GM18520 (cell line): ENCODE data around the gene SLC26A1.

Experiments
- ATAC-seq: cut with Tn5 transposase; IDR thresholded peaks from one replicate; pipeline ENCODE4 v1.9.1; 2021; ENCODE audit not compliant: unreplicated experiment

SLC26A1 gene

DNA sequence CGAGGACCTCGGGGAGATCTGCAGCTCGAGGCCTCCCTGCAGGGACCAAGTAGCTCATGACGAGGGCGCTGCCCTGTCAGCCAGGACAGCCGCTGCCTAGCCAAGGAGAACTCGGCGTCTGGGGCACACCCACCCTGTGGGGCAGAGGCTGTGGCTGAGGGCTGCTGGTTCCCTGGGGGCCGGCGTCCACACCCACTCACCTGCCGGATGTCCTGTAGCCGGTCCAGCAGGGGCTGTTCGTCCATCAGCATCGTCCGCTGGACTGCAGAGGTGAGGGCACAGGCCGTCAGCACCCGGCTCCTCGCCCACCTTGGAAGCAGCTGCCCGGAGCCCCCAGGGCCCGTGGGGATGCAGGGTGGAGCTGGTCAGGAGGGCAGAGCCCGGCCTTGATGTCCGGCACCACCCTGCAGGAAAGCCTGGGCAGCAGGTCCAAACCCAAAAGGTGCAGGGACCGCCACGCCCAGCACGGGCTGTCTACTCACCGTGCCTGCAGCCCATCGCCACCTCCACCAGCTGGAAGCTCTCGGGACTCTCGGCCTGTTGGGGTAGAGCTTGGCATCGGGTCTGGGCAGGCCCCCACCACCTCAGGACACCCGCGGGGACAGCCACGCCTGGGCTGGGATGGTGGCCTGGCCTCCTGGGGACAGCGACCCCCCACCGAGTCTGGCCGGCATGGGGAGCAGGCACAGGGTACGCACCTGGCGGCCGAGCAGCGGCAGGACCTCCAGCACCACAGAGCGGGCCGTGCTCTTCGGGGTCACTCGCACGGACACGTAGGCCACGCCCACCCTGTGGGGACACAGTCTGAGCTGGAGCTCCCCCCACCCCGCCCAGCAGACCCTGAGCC, 26.7 kb downstream of the SLC26A1 start:
- ATAC-seq = no peak

DNA sequence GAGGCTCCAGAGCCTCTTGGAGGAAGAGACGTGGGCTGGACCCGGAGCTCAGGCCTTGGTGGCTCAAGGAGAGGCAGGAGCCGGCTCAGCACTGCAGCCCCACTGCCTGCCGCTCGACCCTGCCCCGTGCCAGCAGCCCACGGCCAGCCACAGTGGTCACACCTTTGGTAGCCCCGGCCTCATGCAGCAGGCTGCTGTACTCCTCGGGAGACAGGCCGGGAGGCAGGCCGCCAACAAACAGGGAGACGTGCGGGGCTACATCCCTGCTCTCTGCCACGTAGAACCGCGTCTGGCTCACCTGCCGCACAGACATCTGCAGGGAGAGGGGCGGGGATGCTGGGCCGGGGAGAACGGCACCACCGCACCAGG, 27.5 kb downstream of the SLC26A1 start:
- ATAC-seq = no peak

DNA sequence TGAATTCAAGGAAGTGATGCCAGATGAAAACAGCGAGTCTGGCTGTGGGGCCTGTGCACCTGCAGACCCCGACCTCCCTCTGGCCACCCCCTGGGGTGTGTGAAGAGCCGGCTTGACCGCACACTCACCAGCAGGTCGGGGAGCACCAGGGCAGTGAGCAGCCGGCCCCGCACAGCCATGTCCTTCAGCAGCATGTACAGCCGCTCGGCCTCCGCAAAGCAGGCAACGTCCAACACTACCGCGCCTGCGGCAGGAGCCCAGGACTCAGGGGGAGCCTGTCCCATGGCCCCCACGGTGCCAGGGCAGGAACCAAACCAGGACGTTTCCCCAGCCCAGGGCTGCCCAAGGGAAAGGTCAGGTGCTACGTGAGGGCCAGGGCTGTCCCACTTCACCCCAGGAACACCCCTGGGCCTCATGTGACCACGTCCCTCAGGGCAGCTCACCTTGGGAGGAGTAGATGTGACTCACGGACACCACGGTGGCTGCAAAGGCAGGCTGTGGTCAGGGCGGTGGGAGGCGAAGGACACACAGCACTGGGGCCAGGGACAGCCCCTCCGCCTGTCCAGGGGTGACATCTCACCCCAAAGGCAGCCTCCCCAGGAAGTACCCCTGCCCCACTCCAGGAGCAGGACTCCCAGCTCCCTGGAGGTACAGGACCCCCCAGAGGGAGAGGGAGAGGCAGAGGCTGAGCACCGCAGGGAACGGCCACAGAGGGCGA, 28.0 kb downstream of the SLC26A1 start:
- no peak for ATAC-seq

DNA sequence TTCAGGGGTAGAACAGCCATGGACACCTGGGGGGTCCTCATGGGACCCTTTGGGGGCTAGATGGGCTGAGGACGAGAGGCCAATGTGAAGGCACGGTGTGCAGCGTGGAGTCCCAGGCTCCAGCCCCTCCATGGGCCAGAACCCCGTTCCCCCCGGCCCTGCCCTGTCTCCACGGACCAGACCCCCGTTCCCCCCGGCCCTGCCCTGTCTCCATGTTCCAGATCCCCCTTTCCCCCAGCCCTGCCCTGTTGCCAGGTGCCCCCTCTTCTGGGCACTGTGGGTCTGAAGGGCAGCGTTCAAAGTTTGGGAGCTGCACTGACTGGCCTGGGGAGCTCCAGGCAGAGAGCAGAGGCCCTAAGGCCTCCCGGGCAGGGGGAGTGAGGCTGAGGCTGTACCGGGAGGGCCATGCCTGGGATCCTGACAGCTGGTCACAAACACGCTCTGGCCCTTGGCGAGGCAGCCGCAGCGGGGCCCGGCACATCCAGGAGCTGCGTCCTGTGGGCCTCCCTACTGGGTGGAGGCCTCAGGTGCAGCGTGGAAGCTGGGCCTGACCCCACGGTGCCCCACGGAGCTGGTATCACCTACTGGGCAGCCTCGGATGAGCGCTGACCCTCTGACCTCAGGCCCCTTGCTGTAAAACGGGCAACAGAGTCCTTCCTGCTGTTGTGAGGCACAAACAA, 28.7 kb downstream of the SLC26A1 start:
- ATAC-seq = no peak

- ATAC-seq = no peak
These were observed 29.7 kb downstream of the SLC26A1 start for GRCh38 chr4:963276-964225.

- ATAC-seq = no peak
These were observed 30.7 kb downstream of the SLC26A1 start for GRCh38 chr4:962231-963208.

DNA sequence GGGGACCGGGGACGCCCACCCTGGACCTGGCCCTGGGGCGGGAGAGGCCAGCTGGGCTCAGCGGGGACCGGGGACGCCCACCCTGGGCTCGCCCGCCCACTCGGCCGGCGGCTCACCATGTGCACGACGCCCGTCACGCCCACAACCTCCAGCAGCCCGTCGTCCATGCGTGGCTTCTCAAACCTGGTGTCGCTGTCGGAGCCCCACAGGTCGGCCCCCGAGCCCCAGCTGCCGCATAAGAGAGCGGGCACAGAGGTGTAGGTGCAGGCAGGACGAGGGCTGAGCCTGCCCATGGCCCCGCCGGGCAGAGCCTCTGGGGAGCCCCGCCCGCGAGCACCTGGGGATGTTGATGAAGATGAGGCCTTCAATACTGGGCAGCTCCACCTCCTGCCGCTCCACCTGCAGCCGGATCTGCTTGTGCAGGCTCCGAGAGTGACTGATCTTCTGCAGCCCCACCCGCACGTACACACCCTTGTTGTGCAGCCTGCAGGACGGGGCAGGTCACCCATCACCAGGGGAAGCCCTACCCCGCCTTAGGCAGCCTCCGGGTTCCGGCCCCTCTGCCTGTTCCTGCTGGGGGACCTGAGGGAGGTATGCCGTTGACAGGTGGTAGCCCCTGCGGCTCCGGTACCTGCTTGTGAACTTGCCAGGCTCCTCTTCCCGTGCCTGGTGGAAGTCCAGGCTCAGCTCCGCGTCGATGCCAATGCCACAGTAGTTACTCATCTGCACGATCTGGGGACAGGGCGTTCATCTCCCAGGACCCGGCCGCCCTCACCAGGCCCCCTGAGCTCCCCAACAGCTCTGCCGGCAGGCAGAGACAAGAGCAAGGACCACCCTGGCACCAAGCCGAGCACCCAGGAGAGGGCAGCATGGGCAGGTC, 31.6 kb downstream of the SLC26A1 start:
- no peak for ATAC-seq

- no peak for ATAC-seq
These were observed 32.4 kb downstream of the SLC26A1 start for GRCh38 chr4:960636-961350.

- no peak for ATAC-seq
These were observed 33.0 kb downstream of the SLC26A1 start for GRCh38 chr4:960140-960635.

- ATAC-seq = no peak
These were observed 33.7 kb downstream of the SLC26A1 start for GRCh38 chr4:959338-960139.

DNA sequence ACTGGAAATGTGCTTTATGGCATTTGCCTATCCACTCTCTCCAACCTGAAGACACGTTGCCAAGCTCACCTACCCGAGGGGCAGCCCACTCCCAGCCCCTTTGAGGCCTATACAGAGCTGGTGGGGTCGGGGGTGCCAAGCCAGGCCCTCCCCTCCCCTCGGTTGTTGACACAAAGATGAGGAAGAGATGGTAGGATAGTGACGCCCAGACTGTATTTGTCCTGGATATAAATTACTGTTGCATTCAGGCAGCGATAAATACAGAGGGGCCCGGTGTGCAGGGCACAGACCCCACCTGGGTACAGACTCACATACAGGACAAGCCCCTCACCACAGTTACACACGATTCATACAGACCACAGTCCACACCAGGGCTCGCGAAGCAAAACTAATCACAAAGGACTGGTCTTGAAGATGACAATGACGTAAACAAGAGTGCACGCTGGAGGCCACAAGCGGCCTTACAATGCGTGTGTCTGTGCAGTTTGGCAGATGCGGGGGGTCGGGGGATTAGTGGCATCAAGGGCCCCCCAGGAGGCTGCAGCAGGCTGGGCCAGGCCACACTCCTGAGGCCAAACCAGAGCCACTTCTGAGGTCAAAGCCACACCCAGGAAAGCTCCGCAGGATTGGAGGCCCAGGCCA, 34.4 kb downstream of the SLC26A1 start:
- no peak for ATAC-seq

GRCh38 chr4:958314-958665, 34.9 kb downstream of the SLC26A1 start:
- ATAC-seq = no peak

DNA sequence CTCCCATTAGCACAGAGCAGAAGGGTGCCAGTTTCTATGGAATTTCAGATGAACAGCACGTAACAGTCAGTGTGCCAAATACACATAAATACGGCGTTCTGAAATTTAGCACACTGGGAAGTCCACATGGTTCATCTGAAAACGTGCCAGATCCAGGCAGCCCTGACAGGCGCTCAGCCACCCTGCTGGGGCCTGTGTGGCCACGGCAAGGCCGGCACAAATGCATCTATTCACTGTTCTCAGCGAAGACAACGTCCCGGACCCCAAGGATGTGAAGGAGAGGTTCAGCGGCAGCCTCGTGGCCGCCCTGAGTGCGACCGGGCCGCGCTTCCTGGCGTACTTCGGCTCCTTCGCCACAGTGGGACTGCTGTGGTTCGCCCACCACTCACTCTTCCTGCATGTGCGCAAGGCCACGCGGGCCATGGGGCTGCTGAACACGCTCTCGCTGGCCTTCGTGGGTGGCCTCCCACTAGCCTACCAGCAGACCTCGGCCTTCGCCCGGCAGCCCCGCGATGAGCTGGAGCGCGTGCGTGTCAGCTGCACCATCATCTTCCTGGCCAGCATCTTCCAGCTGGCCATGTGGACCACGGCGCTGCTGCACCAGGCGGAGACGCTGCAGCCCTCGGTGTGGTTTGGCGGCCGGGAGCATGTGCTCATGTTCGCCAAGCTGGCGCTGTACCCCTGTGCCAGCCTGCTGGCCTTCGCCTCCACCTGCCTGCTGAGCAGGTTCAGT, 35.5 kb downstream of the SLC26A1 start:
- no peak for ATAC-seq

- ATAC-seq = no peak
These were observed 36.0 kb downstream of the SLC26A1 start for GRCh38 chr4:957231-957580.

- ATAC-seq = no peak
These were observed 36.5 kb downstream of the SLC26A1 start for GRCh38 chr4:956531-957230.
